GM12878 (cell line): ENCODE results near the gene JDP2.

Experiments used
- ATF3 ChIP-seq: IDR thresholded peaks from 2 replicates; pipeline ENCODE4 v1.6.1; 2011; ENCODE audit warnings: low read depth, mild to moderate bottlenecking, low read length, moderate library complexity, borderline replicate concordance; ENCODE audit errors: extremely low read depth
- CTCF ChIP-seq, 3 experiments: IDR thresholded peaks in 2 of 3; conservative IDR thresholded peaks in 1 of 3; 2 replicates each; pipeline ENCODE4 v1.5.1; 2011; ENCODE audit warnings: low read depth in 3 of 3, low read length in 3 of 3, mild to moderate bottlenecking in 3 of 3, control low read depth in 2 of 3, moderate library complexity in 2 of 3, inconsistent platforms in 1 of 3, mixed read lengths in 1 of 3; ENCODE audit not compliant: control insufficient read depth in 2 of 3, insufficient read depth in 1 of 3; ENCODE audit errors: extremely low read depth in 1 of 3
- EZH2 ChIP-seq: IDR thresholded peaks from 2 replicates; pipeline ENCODE4 v1.6.1; 2012; ENCODE audit warnings: low read depth, mild to moderate bottlenecking, control low read depth, inconsistent platforms, low read length, borderline replicate concordance; ENCODE audit not compliant: control insufficient read depth
- MAX ChIP-seq: IDR thresholded peaks from 2 replicates; pipeline ENCODE4 v1.6.1; 2012; ENCODE audit warnings: low read depth, low read length, improper control_type of control experiment
- POLR2AphosphoS5 ChIP-seq: IDR thresholded peaks from 2 replicates; pipeline ENCODE4 v1.6.1; 2011; ENCODE audit warnings: mild to moderate bottlenecking, low read length, inconsistent platforms
- RELA ChIP-seq: fragments of 450-650 bp; IDR thresholded peaks from 2 replicates; pipeline ENCODE4 v1.8.0; 2014; ENCODE audit warnings: borderline replicate concordance; ENCODE audit not compliant: partially characterized antibody
- REST ChIP-seq: IDR thresholded peaks from 2 replicates; pipeline ENCODE4 v1.6.1; 2012; ENCODE audit warnings: mild to moderate bottlenecking, low read depth, low read length
- SIN3A ChIP-seq: IDR thresholded peaks from 2 replicates; pipeline ENCODE4 v1.6.1; 2012; ENCODE audit warnings: low read depth, low read length, improper control_type of control experiment
- ZNF274 ChIP-seq: IDR thresholded peaks from one replicate; pipeline ENCODE4 v1.8.0; 2011; ENCODE audit not compliant: insufficient read length, insufficient read depth

- TF ChIP-seq POLR2AphosphoS5 (no peak), SIN3A (no peak), REST (no peak), MAX (no peak), CTCF (IDR thresholded peaks at IDR 0.05 in 2 of 3, conservative IDR thresholded peaks at IDR 0.05 in 1 of 3; ENCODE audit: control insufficient read depth in 2 of 3, extremely low read depth in 1 of 3, insufficient read depth in 1 of 3, low read depth in 3 of 3, low read length in 3 of 3) (no peak), ATF3 (no peak), ZNF274 (no peak), RELA (no peak), EZH2 (no peak)
These were observed 21.0 kb upstream of the JDP2 start for GRCh38 chr14:75406856-75407255.
